Activated CD4-positive, alpha-beta T cell treated with anti-CD3 and anti-CD28 coated beads, Interleukin-2, amount 50 U/mL, for 48 hours (primary cell): ENCODE measurements around the gene PI4K2B.
"Not testable (repeated sequence)": the region's sequence is repeated elsewhere in the genome, so short reads cannot be mapped to it uniquely, and the experiment has no call there.

ENCODE experiments used
- DNase-seq, 2 experiments: peaks; one replicate each; pipeline ENCODE4 v3.0.0-alpha.2; 2020

The PI4K2B gene

GRCh38 chr4:25245181-25245580, 11.3 kb downstream of the PI4K2B start:
- DNase-seq = no peak

GRCh38 chr4:25246680-25247611, 13.1 kb downstream of the PI4K2B start:
- DNase-seq = no peak

DNA sequence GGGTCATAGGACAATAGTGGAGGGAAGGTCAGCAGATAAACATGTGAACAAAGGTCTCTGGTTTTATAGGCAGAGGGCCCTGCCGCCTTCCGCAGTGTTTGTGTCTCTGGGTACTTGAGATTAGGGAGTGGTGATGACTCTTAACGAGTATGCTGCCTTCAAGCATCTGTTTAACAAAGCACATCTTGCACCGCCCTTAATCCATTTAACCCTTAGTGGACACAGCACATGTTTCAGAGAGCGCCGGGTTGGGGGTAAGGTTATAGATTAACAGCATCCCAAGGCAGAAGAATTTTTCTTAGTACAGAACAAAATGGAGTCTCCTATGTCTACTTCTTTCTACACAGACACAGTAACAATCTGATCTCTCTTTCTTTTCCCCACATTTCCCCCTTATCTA, 15.0 kb downstream of the PI4K2B start:
- not testable (repeated sequence) for DNase-seq

- not testable (repeated sequence) for DNase-seq
These were observed 15.7 kb downstream of the PI4K2B start for GRCh38 chr4:25249494-25249893.

DNA sequence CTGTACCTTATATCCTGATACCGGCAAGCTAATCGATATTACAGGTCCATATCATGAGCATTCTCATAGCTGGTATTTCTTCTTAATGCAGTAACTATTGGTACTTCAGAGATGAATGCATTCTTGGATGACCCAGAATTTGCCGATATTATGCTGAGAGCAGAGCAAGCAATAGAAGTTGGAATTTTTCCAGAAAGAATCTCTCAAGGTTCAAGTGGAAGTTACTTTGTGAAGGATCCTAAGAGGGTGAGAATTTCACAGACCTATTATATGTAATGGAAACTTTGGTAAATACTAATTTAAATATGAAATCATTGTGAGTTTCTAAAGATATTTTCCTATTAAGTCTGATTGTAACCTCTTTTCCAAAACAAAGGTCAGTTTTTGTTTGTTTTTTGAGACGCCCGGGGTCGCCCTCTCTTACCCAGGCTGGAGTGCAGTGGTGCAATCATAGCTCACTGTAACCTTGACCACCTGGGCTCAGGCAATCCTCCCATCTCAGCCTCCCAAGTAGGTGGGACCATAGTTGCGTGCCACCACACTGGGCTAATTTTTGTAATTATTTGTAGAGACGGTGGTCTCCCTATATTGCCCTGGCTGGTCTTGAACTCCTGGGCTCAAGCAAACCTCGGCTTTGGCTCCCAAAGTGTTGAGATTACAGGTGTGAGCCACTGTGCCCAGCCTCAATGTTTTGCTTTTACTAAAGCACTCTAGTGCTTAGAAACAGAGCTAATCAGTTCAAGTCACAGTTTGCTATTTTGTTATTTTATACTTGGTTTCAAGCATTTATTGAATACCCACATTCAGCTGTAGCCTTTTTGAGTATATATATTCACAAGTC, 18.6 kb downstream of the PI4K2B start:
- DNase-seq = no peak

DNA sequence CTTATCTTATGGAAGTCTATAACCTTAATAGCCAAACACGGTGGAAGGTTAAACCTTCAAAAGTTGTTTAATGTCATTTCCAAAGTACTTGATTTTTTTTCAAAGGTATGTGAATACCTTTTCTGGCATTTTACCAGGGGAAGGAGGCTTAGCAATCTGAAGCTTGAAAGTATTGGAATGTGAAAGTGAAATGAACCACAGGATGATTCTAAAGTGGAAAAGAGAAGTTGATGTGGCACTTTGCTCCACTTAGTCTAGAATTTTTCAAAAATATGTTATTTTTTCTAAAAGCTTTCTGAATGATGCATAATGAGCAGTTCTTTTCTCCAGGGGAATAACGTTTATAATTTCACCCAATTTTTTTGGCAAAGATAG, 19.2 kb downstream of the PI4K2B start:
- no peak for DNase-seq

GRCh38 chr4:25253786-25254185, 20.0 kb downstream of the PI4K2B start:
- not testable (repeated sequence) for DNase-seq

GRCh38 chr4:25258980-25259578, 25.2 kb downstream of the PI4K2B start:
- no peak for DNase-seq

- no peak for DNase-seq
These were observed 38.0 kb downstream of the PI4K2B start for GRCh38 chr4:25271866-25272265.

- DNase-seq = no peak
These were observed 46.4 kb downstream of the PI4K2B start for GRCh38 chr4:25280210-25280609.

- no peak for DNase-seq
These were observed 50.1 kb downstream of the PI4K2B start for GRCh38 chr4:25283948-25284347.

- DNase-seq = no peak
These were observed 50.6 kb downstream of the PI4K2B start for GRCh38 chr4:25284466-25284865.

GRCh38 chr4:25290490-25291067, 56.7 kb downstream of the PI4K2B start:
- DNase-seq = no peak

- no peak for DNase-seq
These were observed 57.4 kb downstream of the PI4K2B start for GRCh38 chr4:25291158-25291733.

- DNase-seq = no peak
These were observed 63.9 kb downstream of the PI4K2B start for GRCh38 chr4:25297528-25298242.

- no peak for DNase-seq
These were observed 65.8 kb downstream of the PI4K2B start for GRCh38 chr4:25299476-25300203.

- no peak for DNase-seq
These were observed 67.6 kb downstream of the PI4K2B start for GRCh38 chr4:25301471-25301870.

DNA sequence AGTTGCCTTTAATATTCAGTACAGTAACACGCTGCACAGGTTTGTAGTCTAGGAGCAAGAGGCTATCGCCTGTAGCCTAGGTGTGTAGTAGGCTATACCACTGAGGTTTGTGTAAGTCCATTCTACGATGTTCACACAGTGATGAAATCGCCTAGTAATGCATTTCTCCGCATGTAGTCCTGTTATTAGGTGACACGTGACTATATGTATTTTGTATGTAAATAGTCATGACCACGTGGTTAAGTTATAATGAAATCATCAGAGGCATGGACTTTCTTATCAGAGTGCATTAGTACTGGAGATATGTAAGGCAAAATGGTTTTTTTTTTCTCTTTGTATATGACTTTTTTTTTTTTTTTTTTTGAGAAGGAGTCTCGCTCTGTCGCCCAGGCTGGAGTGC, 68.8 kb downstream of the PI4K2B start:
- DNase-seq = no peak

DNA sequence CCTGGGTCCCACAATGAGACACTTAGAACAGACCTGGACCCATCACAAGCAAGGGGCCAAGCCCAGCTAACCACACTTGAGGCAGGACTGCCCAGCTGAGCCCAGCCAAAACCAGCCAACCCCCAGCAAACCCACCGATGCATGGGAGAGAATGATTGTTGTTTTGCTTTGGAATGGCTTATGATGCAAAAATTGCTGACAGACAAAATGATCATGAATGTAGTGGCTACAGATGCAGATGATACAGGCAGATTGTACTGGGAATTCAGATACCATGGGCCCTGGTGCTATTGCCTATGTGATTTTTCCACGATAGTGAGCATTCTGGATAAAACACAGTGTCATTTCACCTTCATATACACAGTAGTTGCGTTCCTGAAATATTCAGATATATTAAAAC, 69.7 kb downstream of the PI4K2B start:
- no peak for DNase-seq

DNA sequence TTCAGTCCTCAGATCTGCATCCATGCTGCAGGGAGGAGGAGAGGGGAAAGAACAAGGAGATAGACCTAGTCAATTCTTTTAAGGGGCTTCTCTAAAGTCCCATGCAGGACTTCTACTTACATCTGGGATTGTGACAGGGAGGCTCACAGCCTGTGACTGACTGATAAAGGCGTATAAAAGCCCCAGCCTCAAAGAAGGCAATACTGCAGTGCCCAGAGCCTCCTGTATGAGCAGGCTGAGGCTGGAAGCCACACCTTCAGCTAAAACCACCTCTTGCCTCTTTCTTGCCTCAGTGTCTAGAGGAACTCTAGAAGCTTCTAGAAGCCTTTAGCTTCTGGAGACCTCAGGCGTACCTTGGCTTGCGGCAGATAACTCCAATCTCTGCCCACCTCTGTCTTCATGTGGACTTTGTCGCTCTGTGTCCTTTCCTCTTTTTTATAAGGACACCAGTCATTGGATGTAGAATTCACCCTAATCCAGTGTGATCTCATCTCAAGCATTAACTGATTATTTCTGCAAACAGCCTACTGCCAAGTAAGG, 72.8 kb downstream of the PI4K2B start:
- no peak for DNase-seq

- no peak for DNase-seq
These were observed 73.8 kb downstream of the PI4K2B start for GRCh38 chr4:25307596-25307995.
